PC-9 (cell line): ENCODE data around the gene AUTS2. TPM values are rescaled to one million over a fixed set of nuclear protein-coding genes. Genes with fewer than 3 reads are reported as not detected.

Experiments
- BruUV-seq: library from RNA; stranded (reverse); fragments of 400-500 nt; replicated peaks from 2 replicates; lab custom pipeline; 2021; lab: Mats Ljungman, UMichigan
- CTCF ChIA-PET: fragments of 300-600 bp; sonication (Branson Sonifier 250); formaldehyde crosslinking; loops from one replicate; lab custom pipeline; 2022; ENCODE audit warnings: antibody characterized with exemption; lab: Charles Lee
- POLR2A ChIA-PET: fragments of 300-600 bp; sonication (Branson Sonifier 250); formaldehyde crosslinking; loops from one replicate; lab custom pipeline; 2022; ENCODE audit warnings: antibody characterized with exemption; ENCODE audit not compliant: unreplicated experiment; lab: Charles Lee
- DNase-seq, 2 experiments: peaks; one replicate each; pipeline versions ENCODE4 v3.0.0 to v3.0.0-alpha.2; 2015 to 2022; ENCODE audit warnings: mixed read lengths in 1 of 2
- H2AFZ ChIP-seq: fragments of 200-600 bp; sonication (generic); 2 replicates; pipeline ENCODE4 v1.8.1; 2017; ENCODE audit warnings: antibody characterized with exemption
- H3F3A ChIP-seq: fragments of 200-600 bp; sonication (generic); 2 replicates; pipeline ENCODE4 v1.8.1; 2017; ENCODE audit warnings: antibody characterized with exemption, mild to moderate bottlenecking, low read depth; ENCODE audit not compliant: insufficient read depth
- H3K27ac ChIP-seq: fragments of 200-600 bp; sonication (generic); 2 replicates; pipeline ENCODE4 v1.6.1; 2016; ENCODE audit warnings: mixed run types
- H3K27me3 ChIP-seq: fragments of 200-600 bp; sonication (generic); 2 replicates; pipeline ENCODE4 v1.6.1; 2016; ENCODE audit warnings: low read depth, mixed run types; ENCODE audit not compliant: insufficient read depth
- H3K36me3 ChIP-seq: fragments of 200-600 bp; sonication (generic); 2 replicates; pipeline ENCODE4 v1.6.1; 2016; ENCODE audit warnings: low read depth, mixed run types
- H3K4me1 ChIP-seq: fragments of 200-600 bp; sonication (generic); replicated peaks from 2 replicates; pipeline ENCODE4 v1.6.1; 2016; ENCODE audit warnings: mixed run types; ENCODE audit not compliant: insufficient read depth
- H3K4me2 ChIP-seq: fragments of 200-600 bp; sonication (generic); 2 replicates; pipeline ENCODE4 v1.6.1; 2017; ENCODE audit warnings: mixed run types
- H3K4me3 ChIP-seq: fragments of 200-600 bp; sonication (generic); 2 replicates; pipeline ENCODE4 v1.6.1; 2016; ENCODE audit warnings: mixed run types
- H3K79me2 ChIP-seq: fragments of 200-600 bp; sonication (generic); 2 replicates; pipeline ENCODE4 v1.6.1; 2017; ENCODE audit warnings: low read depth, mixed run types
- H3K9me2 ChIP-seq: fragments of 200-600 bp; sonication (generic); 2 replicates; pipeline ENCODE4 v1.8.1; 2017; ENCODE audit warnings: mild to moderate bottlenecking; ENCODE audit not compliant: insufficient read depth
- H3K9me3 ChIP-seq: fragments of 200-600 bp; sonication (generic); 2 replicates; pipeline ENCODE4 v1.8.1; 2016; ENCODE audit warnings: low read depth; ENCODE audit not compliant: insufficient read depth
- H4K20me1 ChIP-seq: fragments of 200-600 bp; sonication (generic); 2 replicates; pipeline ENCODE4 v1.8.1; 2017; ENCODE audit not compliant: insufficient read depth
- EZH2 ChIP-seq: fragments of 200-600 bp; sonication (generic); IDR thresholded peaks from 2 replicates; pipeline ENCODE4 v1.8.0; 2017; ENCODE audit warnings: antibody characterized with exemption, low read depth
- intact Hi-C: fragments of 100-400 bp; cut with micrococcal nuclease; formaldehyde crosslinking; loops from one replicate; pipeline ENCODE4 v1.10.0; 2022; ENCODE audit not compliant: unreplicated experiment
- total RNA-seq: library from RNA; stranded (reverse); gene quantifications from 2 replicates; pipeline ENCODE4 v1.2.3, GENCODE V29; 2021
- TF ChIP-seq, protein P1 (sequence below): fragments of 200-600 bp; sonication (generic); conservative IDR thresholded peaks from 2 replicates; pipeline ENCODE4 v1.6.1; 2017; ENCODE audit warnings: mixed run types, antibody characterized with exemption, mild to moderate bottlenecking, moderate library complexity

Gene AUTS2
- total RNA-seq, 1 experiment from 2014 or later: not detected

DNA sequence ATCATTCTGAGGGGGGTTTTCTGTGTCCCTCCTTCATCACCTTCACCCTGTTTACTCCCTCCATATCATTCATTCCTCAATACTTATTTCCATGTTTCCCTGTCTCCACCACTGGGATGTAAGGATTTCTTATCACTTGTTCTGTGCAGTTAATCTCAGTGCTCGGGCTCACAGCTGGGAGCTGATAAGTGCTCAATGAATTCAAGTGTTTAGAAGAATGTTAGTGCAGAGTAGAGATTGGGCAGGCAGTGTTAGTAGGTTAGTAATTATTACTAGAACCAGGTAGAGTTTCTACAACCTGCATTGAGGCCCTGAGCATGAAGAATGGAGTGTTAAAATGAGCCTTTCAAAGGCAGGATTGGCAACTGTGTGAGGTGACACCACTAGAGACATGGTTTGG lies 458.1 kb downstream of the AUTS2 start:
- H3K9me3 ChIP-seq: no peaks in the 10 kb centered on the region
- no peaks in the 10 kb centered on the region for H3K27me3 ChIP-seq
- no peaks in the 10 kb centered on the region for H3K9me2 ChIP-seq
- H3K27ac ChIP-seq: no peak overlapping the region
- H3F3A ChIP-seq: no peaks in the 10 kb centered on the region
- no TSS peak for BruUV-seq
- no peaks in the 10 kb centered on the region for H3K36me3 ChIP-seq
- no peak for DNase-seq
- ChIA-PET CTCF (no interaction called here), POLR2A (no interaction called here)
- H4K20me1 ChIP-seq: peaks cover 3% of the 10 kb centered on the region; the same call in 1 of the 2 replicates
- H3K4me1 ChIP-seq: no peaks in the 10 kb centered on the region
- no peaks in the 10 kb centered on the region for H3K79me2 ChIP-seq
- no peak for TF ChIP-seq EZH2
- TF ChIP-seq, protein P1, sequence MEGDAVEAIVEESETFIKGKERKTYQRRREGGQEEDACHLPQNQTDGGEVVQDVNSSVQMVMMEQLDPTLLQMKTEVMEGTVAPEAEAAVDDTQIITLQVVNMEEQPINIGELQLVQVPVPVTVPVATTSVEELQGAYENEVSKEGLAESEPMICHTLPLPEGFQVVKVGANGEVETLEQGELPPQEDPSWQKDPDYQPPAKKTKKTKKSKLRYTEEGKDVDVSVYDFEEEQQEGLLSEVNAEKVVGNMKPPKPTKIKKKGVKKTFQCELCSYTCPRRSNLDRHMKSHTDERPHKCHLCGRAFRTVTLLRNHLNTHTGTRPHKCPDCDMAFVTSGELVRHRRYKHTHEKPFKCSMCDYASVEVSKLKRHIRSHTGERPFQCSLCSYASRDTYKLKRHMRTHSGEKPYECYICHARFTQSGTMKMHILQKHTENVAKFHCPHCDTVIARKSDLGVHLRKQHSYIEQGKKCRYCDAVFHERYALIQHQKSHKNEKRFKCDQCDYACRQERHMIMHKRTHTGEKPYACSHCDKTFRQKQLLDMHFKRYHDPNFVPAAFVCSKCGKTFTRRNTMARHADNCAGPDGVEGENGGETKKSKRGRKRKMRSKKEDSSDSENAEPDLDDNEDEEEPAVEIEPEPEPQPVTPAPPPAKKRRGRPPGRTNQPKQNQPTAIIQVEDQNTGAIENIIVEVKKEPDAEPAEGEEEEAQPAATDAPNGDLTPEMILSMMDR: no peak
- H3K4me3 ChIP-seq: no peak overlapping the region
- intact Hi-C loops: no loop called here
- no peak overlapping the region for H2AFZ ChIP-seq
- no peak overlapping the region for H3K4me2 ChIP-seq

DNA sequence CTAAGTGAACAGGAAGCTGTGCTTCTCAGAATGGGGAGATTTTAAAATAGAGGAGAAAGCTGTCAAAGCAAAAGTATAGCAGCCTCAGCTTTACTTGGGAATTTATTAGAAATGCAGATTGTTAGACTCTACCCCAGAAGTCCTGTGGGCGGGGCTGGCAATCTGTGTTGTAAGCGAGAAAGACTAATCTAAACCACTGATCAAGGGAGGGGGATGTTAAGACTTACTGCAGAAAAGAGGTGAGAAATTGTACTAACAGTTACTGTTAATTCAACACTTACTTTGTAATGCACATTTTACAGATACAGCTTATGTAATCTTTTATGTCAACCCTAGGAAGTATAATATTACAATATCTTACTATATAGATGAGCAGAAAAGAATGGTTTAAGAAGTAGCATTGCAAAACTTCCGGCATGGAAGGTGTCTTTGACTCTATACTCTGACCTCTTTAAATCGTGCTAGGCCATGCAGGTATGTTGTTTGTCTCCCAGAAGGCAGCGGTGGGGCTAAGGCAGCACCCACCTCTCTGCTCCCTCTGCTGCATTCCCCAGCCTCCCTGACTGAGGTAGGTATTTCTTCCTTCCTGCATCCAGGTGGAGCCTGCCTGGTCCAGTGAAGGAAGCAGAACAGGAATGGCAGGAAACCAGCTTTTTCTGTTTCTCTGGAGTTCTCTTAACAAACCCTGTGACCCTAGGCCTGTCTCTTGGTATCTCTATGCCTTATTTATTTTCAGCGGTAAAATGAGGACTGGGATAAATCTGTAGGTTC lies 462.2 kb downstream of the AUTS2 start:
- intact Hi-C loops: no loop called here
- peaks cover 3% of the 10 kb centered on the region; the same call in 1 of the 2 replicates for H4K20me1 ChIP-seq
- CTCF ChIA-PET: no interaction called here

DNA sequence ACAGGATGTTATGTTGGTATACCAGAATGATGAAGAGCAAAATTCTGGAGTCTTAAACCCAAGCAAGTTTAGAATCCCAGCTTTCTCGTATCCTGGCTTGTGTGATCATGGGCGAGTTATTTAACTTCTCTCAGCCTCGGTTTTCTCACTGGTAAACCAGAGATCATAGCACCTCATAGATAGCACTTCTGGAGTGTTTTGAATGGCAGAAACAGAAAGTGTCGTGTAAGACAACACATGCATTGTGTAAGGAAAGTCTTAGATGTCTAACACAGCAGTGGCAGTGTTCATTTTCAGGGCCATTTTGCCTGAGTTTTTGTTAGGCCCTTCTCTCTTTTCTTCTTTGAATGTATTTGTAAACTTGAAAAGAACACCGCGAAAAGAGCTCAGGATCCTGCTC lies 465.1 kb downstream of the AUTS2 start:
- BruUV-seq: no TSS peak
- TF ChIP-seq, protein P1: no peak
- TF ChIP-seq EZH2: no peak
- no peaks in the 10 kb centered on the region for H3K9me3 ChIP-seq
- no peaks in the 10 kb centered on the region for H3K36me3 ChIP-seq
- H3K27ac ChIP-seq: no peak overlapping the region
- H3K27me3 ChIP-seq: no peaks in the 10 kb centered on the region
- no peaks in the 10 kb centered on the region for H3K4me1 ChIP-seq
- no peaks in the 10 kb centered on the region for H3F3A ChIP-seq
- H2AFZ ChIP-seq: no peak overlapping the region
- no peaks in the 10 kb centered on the region for H3K79me2 ChIP-seq
- H3K4me3 ChIP-seq: no peak overlapping the region
- H3K4me2 ChIP-seq: no peak overlapping the region
- ChIA-PET CTCF (no interaction called here), POLR2A (no interaction called here)
- no peaks in the 10 kb centered on the region for H4K20me1 ChIP-seq
- DNase-seq: no peak
- H3K9me2 ChIP-seq: no peaks in the 10 kb centered on the region
- intact Hi-C loops: no loop called here

More for the DNA sequence above, 462.2 kb downstream of the AUTS2 start:
- no peaks in the 10 kb centered on the region for H3K4me1 ChIP-seq
- no peak overlapping the region for H2AFZ ChIP-seq
- DNase-seq: no peak
- no peaks in the 10 kb centered on the region for H3K79me2 ChIP-seq
- H3K4me2 ChIP-seq: no peak overlapping the region
- no peaks in the 10 kb centered on the region for H3K27me3 ChIP-seq
- BruUV-seq: no TSS peak
- POLR2A ChIA-PET: no interaction called here
- H3F3A ChIP-seq: no peaks in the 10 kb centered on the region
- no peaks in the 10 kb centered on the region for H3K9me2 ChIP-seq
- no peak for TF ChIP-seq EZH2
- TF ChIP-seq, protein P1: no peak
- no peaks in the 10 kb centered on the region for H3K9me3 ChIP-seq
- no peaks in the 10 kb centered on the region for H3K36me3 ChIP-seq
- H3K4me3 ChIP-seq: no peak overlapping the region
- H3K27ac ChIP-seq: no peak overlapping the region
